ENCODE data around the gene ADCYAP1R1. TPM values are rescaled to one million over a fixed set of nuclear protein-coding genes. Genes with fewer than 3 reads are reported as not detected.

Gene ADCYAP1R1
- total RNA-seq, 1 donor from 2014 or later = 0.39 TPM

DNA sequence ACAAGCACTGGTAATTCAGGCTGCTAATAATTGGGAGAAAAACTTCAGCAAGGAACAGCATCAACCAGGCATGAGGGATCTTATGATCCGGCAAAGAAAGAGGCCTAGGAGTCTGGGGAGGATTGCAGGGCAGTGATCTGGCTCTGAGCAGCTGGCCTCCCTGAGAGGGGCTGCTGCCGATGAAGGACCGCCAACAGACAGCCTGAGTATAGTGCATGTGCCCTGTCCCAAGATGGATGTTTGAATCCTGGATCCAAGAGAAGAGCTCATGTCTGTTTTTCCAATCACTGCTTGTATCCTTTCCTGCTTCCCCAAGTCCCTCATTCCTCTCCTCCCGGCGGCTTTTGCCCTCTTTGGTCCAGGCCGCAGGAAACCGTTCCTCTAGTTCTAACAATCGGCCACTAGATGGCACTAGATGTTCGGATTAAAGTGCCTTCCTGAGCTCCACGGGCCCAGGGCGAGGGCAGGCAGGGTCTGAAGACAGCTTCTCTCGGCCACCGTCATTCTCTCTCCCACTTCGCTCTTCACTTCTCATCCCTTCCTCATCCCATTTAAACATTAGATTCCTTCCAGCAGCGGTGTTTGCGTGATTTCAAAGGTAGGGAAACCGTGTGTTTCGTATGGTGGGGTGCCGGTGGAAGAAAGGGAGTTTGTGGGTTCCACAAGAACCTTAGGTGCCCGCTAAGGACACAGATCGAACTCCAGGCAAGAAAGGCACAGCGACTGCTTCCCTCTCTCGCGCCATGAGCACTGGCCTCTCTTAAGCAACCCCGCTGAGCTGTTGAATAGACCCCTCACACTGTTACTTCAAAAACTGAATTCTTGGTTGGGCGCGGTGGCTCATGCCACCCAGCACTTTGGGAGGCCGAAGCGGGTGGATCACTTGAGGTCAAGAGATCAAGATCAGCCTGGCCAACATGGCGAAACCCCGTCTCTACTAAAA is 82.4 kb downstream of the ADCYAP1R1 start:
- H3K4me1 ChIP-seq = no peaks in the 10 kb centered on the region
- H3K79me2 ChIP-seq (ENCODE audit: low read depth) = no peaks in the 10 kb centered on the region
- no peaks in the 10 kb centered on the region for H3K27me3 ChIP-seq
- H3K27me3 Mint-ChIP-seq (ENCODE audit: insufficient read depth, low read depth) = no peaks in the 10 kb centered on the region
- H3K4me2 ChIP-seq = peak overlapping the region; percentile 51
- TF ChIP-seq EZH2 (IDR thresholded peaks at IDR 0.05) = no peak
- TF ChIP-seq, protein P1, sequence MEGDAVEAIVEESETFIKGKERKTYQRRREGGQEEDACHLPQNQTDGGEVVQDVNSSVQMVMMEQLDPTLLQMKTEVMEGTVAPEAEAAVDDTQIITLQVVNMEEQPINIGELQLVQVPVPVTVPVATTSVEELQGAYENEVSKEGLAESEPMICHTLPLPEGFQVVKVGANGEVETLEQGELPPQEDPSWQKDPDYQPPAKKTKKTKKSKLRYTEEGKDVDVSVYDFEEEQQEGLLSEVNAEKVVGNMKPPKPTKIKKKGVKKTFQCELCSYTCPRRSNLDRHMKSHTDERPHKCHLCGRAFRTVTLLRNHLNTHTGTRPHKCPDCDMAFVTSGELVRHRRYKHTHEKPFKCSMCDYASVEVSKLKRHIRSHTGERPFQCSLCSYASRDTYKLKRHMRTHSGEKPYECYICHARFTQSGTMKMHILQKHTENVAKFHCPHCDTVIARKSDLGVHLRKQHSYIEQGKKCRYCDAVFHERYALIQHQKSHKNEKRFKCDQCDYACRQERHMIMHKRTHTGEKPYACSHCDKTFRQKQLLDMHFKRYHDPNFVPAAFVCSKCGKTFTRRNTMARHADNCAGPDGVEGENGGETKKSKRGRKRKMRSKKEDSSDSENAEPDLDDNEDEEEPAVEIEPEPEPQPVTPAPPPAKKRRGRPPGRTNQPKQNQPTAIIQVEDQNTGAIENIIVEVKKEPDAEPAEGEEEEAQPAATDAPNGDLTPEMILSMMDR (IDR thresholded peaks at IDR 0.05) = peak; percentile 79
- TF ChIP-seq EZH2phosphoT487 (IDR thresholded peaks at IDR 0.05) = no peak
- DNase-seq (ENCODE audit: low spot score) = peak; percentile 93
- H3K9me3 ChIP-seq (ENCODE audit: low read depth) = no peaks in the 10 kb centered on the region
- no peak overlapping the region for H3K4me3 ChIP-seq
- no peak overlapping the region for H3K27ac ChIP-seq
- H3F3A ChIP-seq (ENCODE audit: low read depth) = peaks cover 3% of the 10 kb centered on the region
- no peaks in the 10 kb centered on the region for H3K9me3 Mint-ChIP-seq
- peak overlapping the region; percentile 97 for H2AFZ ChIP-seq (replicated peaks)
- no peak overlapping the region for H3K9ac ChIP-seq
- H3K36me3 Mint-ChIP-seq = no peaks in the 10 kb centered on the region
- peak overlapping the region; percentile 33 for H3K27ac Mint-ChIP-seq
- no peaks in the 10 kb centered on the region for H4K20me1 ChIP-seq (ENCODE audit: low read depth)
- H3K4me1 Mint-ChIP-seq = peaks cover 8% of the 10 kb centered on the region
- H3K4me3 Mint-ChIP-seq = no peak overlapping the region
- H3K36me3 ChIP-seq = no peaks in the 10 kb centered on the region

DNA sequence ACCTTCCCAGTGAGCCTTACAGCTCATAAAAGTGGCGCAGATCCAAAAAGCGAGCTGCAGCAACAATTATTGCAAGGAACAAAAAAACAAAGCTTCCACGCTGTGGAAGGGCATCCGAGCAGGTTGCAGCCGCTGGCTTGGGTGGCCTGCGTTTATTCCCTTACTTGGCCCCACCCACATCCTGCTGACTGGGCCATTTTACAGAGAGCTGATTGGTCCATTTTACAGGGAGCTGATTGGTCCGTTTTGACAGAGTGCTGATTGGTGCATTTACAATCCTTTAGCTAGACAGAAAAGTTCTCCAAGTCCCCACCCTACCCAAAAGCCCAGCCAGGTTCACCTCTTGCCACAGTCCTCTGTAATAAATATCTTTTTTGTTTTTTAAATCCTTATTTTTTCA is 85.1 kb downstream of the ADCYAP1R1 start:
- H3K36me3 ChIP-seq = no peaks in the 10 kb centered on the region
- Mint-ChIP-seq H3K4me3 (no peak overlapping the region), H3K36me3 (no peaks in the 10 kb centered on the region), H3K4me1 (peaks cover 8% of the 10 kb centered on the region), H3K27ac (no peak overlapping the region), H3K27me3 (ENCODE audit: insufficient read depth, low read depth) (peaks cover 2% of the 10 kb centered on the region), H3K9me3 (no peaks in the 10 kb centered on the region)
- H3K79me2 ChIP-seq (ENCODE audit: low read depth) = no peaks in the 10 kb centered on the region
- TF ChIP-seq EZH2phosphoT487 (IDR thresholded peaks at IDR 0.05) = no peak
- TF ChIP-seq, protein P1 (IDR thresholded peaks at IDR 0.05) = no peak
- TF ChIP-seq EZH2 (IDR thresholded peaks at IDR 0.05) = no peak
- H3K27ac ChIP-seq = no peak overlapping the region
- no peaks in the 10 kb centered on the region for H3K9me3 ChIP-seq (ENCODE audit: low read depth)
- H3K4me3 ChIP-seq = no peak overlapping the region
- no peak overlapping the region for H3K9ac ChIP-seq
- H2AFZ ChIP-seq (replicated peaks) = no peak overlapping the region
- H3F3A ChIP-seq (ENCODE audit: low read depth) = peaks cover 3% of the 10 kb centered on the region
- H3K27me3 ChIP-seq = peaks cover 8% of the 10 kb centered on the region
- DNase-seq (ENCODE audit: low spot score) = no peak
- H3K4me2 ChIP-seq = no peak overlapping the region
- no peaks in the 10 kb centered on the region for H3K4me1 ChIP-seq
- no peaks in the 10 kb centered on the region for H4K20me1 ChIP-seq (ENCODE audit: low read depth)

- H3K4me2 ChIP-seq = no peak overlapping the region
- Mint-ChIP-seq H3K9me3 (no peaks in the 10 kb centered on the region), H3K4me1 (no peaks in the 10 kb centered on the region), H3K36me3 (no peaks in the 10 kb centered on the region), H3K27me3 (ENCODE audit: insufficient read depth, low read depth) (peaks cover 2% of the 10 kb centered on the region), H3K4me3 (no peak overlapping the region), H3K27ac (no peak overlapping the region)
- no peaks in the 10 kb centered on the region for H3K9me3 ChIP-seq (ENCODE audit: low read depth)
- no peak overlapping the region for H3K9ac ChIP-seq
- no peak overlapping the region for H3K4me3 ChIP-seq
- H3K27me3 ChIP-seq = peaks cover 8% of the 10 kb centered on the region
- no peaks in the 10 kb centered on the region for H3F3A ChIP-seq (ENCODE audit: low read depth)
- TF ChIP-seq EZH2 (IDR thresholded peaks at IDR 0.05) (no peak), EZH2phosphoT487 (IDR thresholded peaks at IDR 0.05) (no peak)
- TF ChIP-seq, protein P1 (IDR thresholded peaks at IDR 0.05) = peak; percentile 55
- H3K27ac ChIP-seq = no peak overlapping the region
- no peak overlapping the region for H2AFZ ChIP-seq (replicated peaks)
- no peaks in the 10 kb centered on the region for H3K4me1 ChIP-seq
- peak; percentile 52 for DNase-seq (ENCODE audit: low spot score)
- no peaks in the 10 kb centered on the region for H3K79me2 ChIP-seq (ENCODE audit: low read depth)
- no peaks in the 10 kb centered on the region for H4K20me1 ChIP-seq (ENCODE audit: low read depth)
- H3K36me3 ChIP-seq = no peaks in the 10 kb centered on the region
Observed at GRCh38 chr7:31145339-31145738, 93.2 kb downstream of the ADCYAP1R1 start.
